CD14-positive monocyte (primary cell): ENCODE data around the gene TNFRSF8. TPM values are rescaled to one million over a fixed set of nuclear protein-coding genes. Genes with fewer than 3 reads are reported as not detected.

Experiments used
- DNase-seq, 3 donors: peaks; one replicate each; pipeline ENCODE4 v3.0.0-alpha.2; 2011 to 2022
- H2AFZ ChIP-seq: 2 replicates; pipeline ENCODE4 v1.6.0; 2012; ENCODE audit warnings: mild to moderate bottlenecking, low read depth, low read length, inconsistent platforms; ENCODE audit not compliant: insufficient read depth, poor library complexity, severe bottlenecking
- H3K27ac ChIP-seq, 2 donors: 1 replicate in 1 of 2; 2 replicates in 1 of 2; pipeline ENCODE4 v1.5.1; 2012 to 2013; ENCODE audit warnings: low read length in 2 of 2, control low read depth in 1 of 2, inconsistent platforms in 1 of 2, low read depth in 1 of 2, mild to moderate bottlenecking in 1 of 2
- H3K27me3 ChIP-seq, 2 donors: one replicate each; pipeline versions ENCODE4 v1.6.0 to v1.6.1; 2011 to 2013; ENCODE audit warnings: low read length in 2 of 2; ENCODE audit not compliant: control insufficient read depth in 2 of 2, insufficient read depth in 2 of 2
- H3K36me3 ChIP-seq, 2 donors: replicated peaks in 1 of 2; 1 replicate in 1 of 2; 2 replicates in 1 of 2; pipeline versions ENCODE4 v1.5.1 to v1.6.1; 2012 to 2013; ENCODE audit warnings: low read length in 2 of 2, control low read depth in 1 of 2, inconsistent platforms in 1 of 2, mild to moderate bottlenecking in 1 of 2; ENCODE audit not compliant: insufficient read depth in 2 of 2, control insufficient read depth in 1 of 2
- H3K4me1 ChIP-seq, 2 donors: 1 replicate in 1 of 2; 2 replicates in 1 of 2; pipeline versions ENCODE4 v1.5.1 to v1.6.1; 2012 to 2013; ENCODE audit warnings: low read length in 2 of 2, control low read depth in 1 of 2, inconsistent platforms in 1 of 2, mild to moderate bottlenecking in 1 of 2, moderate library complexity in 1 of 2; ENCODE audit not compliant: insufficient read depth in 2 of 2, control insufficient read depth in 1 of 2
- H3K4me2 ChIP-seq: replicated peaks from 2 replicates; pipeline ENCODE3; 2012; ENCODE audit warnings: low read length, moderate library complexity, mild to moderate bottlenecking; ENCODE audit not compliant: poor library complexity, severe bottlenecking; ENCODE audit errors: extremely low read depth
- H3K4me3 ChIP-seq, 3 experiments: fragments of 200-600 bp in 1 of 3; sonication (generic) in 1 of 3; replicated peaks in 1 of 3; 1 replicate in 2 of 3; 2 replicates in 1 of 3; pipeline ENCODE4 v1.5.1; 2011 to 2013; ENCODE audit warnings: low read length in 3 of 3, mild to moderate bottlenecking in 3 of 3, control low read depth in 2 of 3, low read depth in 2 of 3, inconsistent platforms in 1 of 3, moderate library complexity in 1 of 3
- H3K79me2 ChIP-seq: 2 replicates; pipeline ENCODE4 v1.6.0; 2012; ENCODE audit warnings: mild to moderate bottlenecking, control low read depth, inconsistent platforms, low read length, moderate library complexity; ENCODE audit not compliant: insufficient read depth
- H3K9ac ChIP-seq: 2 replicates; pipeline ENCODE4 v1.6.0; 2017; ENCODE audit warnings: low read length, mild to moderate bottlenecking; ENCODE audit not compliant: insufficient read depth, poor library complexity, severe bottlenecking
- H3K9me3 ChIP-seq, 2 donors: replicated peaks in 1 of 2; 1 replicate in 1 of 2; 2 replicates in 1 of 2; pipeline versions ENCODE4 v1.5.1 to v1.6.1; 2012 to 2013; ENCODE audit warnings: low read length in 2 of 2, control low read depth in 1 of 2; ENCODE audit not compliant: control insufficient read depth in 1 of 2, insufficient read depth in 1 of 2
- H4K20me1 ChIP-seq: 2 replicates; pipeline ENCODE4 v1.6.0; 2012; ENCODE audit warnings: mild to moderate bottlenecking, low read length, control low read depth, moderate library complexity; ENCODE audit not compliant: insufficient read depth
- H3K27ac Mint-ChIP-seq, 7 donors: one replicate each; pipeline ENCODE4 v1.8.0; 2020; ENCODE audit warnings: mild to moderate bottlenecking in 7 of 7, mixed read lengths in 7 of 7, moderate library complexity in 6 of 7, inconsistent platforms in 2 of 7
- H3K27me3 Mint-ChIP-seq, 3 donors: one replicate each; pipeline ENCODE4 v1.8.0; 2021 to 2022; ENCODE audit warnings: low read depth in 3 of 3, mild to moderate bottlenecking in 3 of 3, mixed read lengths in 3 of 3, moderate library complexity in 3 of 3, inconsistent platforms in 1 of 3
- H3K36me3 Mint-ChIP-seq, 2 donors: one replicate each; pipeline ENCODE4 v1.8.0; 2020; ENCODE audit warnings: mixed read lengths in 2 of 2, inconsistent platforms in 1 of 2, mild to moderate bottlenecking in 1 of 2
- H3K4me1 Mint-ChIP-seq: one replicate; pipeline ENCODE4 v1.8.0; 2020; ENCODE audit warnings: mild to moderate bottlenecking, mixed read lengths
- H3K4me3 Mint-ChIP-seq, 2 donors: one replicate each; pipeline ENCODE4 v1.8.0; 2020; ENCODE audit warnings: mild to moderate bottlenecking in 2 of 2, mixed read lengths in 2 of 2, moderate library complexity in 1 of 2
- H3K9me3 Mint-ChIP-seq, 7 donors: one replicate each; pipeline ENCODE4 v1.8.0; 2020 to 2022; ENCODE audit warnings: mixed read lengths in 7 of 7, mild to moderate bottlenecking in 6 of 7, moderate library complexity in 6 of 7, inconsistent platforms in 2 of 7
- WGBS: methylation state at CpG from one replicate; pipeline ENCODE4 v1.1.5; 2013; ENCODE audit warnings: missing lambda C conversion rate; ENCODE audit not compliant: insufficient coverage; 5-methylcytosine and 5-hydroxymethylcytosine counted together
- intact Hi-C, 2 donors: fragments of 100-400 bp; cut with micrococcal nuclease; formaldehyde crosslinking; loops; one replicate each; pipeline versions ENCODE4 v1.15.0 to v1.15.1; 2023
- polyA plus RNA-seq, 3 donors: library from polyadenylated mRNA; depleted of rRNA in 1 of 3; unstranded in 2 of 3; stranded (reverse) in 1 of 3; fragments of 300-500 nt in 2 of 3; fragments of >200 nt in 1 of 3; fragmentation: Illumina TruSeq in 2 of 3; gene quantifications; 1 replicate in 2 of 3; 2 replicates in 1 of 3; pipeline ENCODE4 v1.2.3, GENCODE V29; 2012 to 2021
- TF ChIP-seq, protein P1 (sequence below): fragments of 200-600 bp; IDR thresholded peaks from one replicate; pipeline ENCODE4 v1.8.0; 2022; ENCODE audit warnings: antibody characterized with exemption, mild to moderate bottlenecking

TNFRSF8 gene
- polyA plus RNA-seq, 3 donors: 10.9 to 11.9 (median 11.8) TPM

DNA sequence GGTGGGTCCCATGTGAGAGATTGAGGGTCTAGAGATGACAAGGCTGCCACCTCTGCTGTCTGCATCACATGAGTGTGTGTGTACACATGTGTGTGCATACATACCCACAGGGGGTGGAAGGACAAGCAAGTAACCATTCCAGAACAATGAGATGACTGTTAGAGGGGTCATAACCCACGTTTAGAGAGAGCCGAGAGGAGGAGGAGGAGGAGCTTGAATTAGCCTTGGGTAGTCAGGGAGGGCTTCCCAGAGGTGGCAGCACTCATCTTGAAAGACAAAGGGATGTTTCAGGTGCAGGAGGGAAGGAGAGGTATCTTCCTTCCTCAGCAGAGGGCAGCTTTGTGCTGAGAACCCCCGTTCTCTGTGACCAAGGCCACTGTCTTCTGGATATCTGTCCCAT lies 125.0 kb downstream of the TNFRSF8 start:
- H3K27me3 ChIP-seq: no peaks in the 10 kb centered on the region
- H3K9me3 ChIP-seq: no peaks in the 10 kb centered on the region
- no peak overlapping the region for H3K4me2 ChIP-seq
- H3K4me1 ChIP-seq: peaks cover 67 to 99% of the 10 kb centered on the region in 2 donors
- DNase-seq: no peak
- Mint-ChIP-seq H3K27ac (peak overlapping the region in 5 of 7 donors; percentile 4 to 99 (median 32)), H3K36me3 (peaks cover 77 to 85% of the 10 kb centered on the region in 2 donors), H3K4me3 (no peak overlapping the region), H3K27me3 (no peaks in the 10 kb centered on the region), H3K9me3 (no peaks in the 10 kb centered on the region), H3K4me1 (peaks cover 82% of the 10 kb centered on the region)
- peaks cover 68 to 80% of the 10 kb centered on the region in 2 donors for H3K36me3 ChIP-seq
- H3K79me2 ChIP-seq: peaks cover 94% of the 10 kb centered on the region
- H3K9ac ChIP-seq: no peak overlapping the region
- WGBS: 80% methylated on average over 3 of the region's 3 CpGs
- peaks cover 89% of the 10 kb centered on the region for H4K20me1 ChIP-seq
- no peak overlapping the region for H2AFZ ChIP-seq
- peak overlapping the region in 1 of 2 donors; percentile 100 for H3K27ac ChIP-seq
- H3K4me3 ChIP-seq: no peak overlapping the region
- intact Hi-C loops: no loop called here
- TF ChIP-seq, protein P1, sequence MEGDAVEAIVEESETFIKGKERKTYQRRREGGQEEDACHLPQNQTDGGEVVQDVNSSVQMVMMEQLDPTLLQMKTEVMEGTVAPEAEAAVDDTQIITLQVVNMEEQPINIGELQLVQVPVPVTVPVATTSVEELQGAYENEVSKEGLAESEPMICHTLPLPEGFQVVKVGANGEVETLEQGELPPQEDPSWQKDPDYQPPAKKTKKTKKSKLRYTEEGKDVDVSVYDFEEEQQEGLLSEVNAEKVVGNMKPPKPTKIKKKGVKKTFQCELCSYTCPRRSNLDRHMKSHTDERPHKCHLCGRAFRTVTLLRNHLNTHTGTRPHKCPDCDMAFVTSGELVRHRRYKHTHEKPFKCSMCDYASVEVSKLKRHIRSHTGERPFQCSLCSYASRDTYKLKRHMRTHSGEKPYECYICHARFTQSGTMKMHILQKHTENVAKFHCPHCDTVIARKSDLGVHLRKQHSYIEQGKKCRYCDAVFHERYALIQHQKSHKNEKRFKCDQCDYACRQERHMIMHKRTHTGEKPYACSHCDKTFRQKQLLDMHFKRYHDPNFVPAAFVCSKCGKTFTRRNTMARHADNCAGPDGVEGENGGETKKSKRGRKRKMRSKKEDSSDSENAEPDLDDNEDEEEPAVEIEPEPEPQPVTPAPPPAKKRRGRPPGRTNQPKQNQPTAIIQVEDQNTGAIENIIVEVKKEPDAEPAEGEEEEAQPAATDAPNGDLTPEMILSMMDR: no peak

DNA sequence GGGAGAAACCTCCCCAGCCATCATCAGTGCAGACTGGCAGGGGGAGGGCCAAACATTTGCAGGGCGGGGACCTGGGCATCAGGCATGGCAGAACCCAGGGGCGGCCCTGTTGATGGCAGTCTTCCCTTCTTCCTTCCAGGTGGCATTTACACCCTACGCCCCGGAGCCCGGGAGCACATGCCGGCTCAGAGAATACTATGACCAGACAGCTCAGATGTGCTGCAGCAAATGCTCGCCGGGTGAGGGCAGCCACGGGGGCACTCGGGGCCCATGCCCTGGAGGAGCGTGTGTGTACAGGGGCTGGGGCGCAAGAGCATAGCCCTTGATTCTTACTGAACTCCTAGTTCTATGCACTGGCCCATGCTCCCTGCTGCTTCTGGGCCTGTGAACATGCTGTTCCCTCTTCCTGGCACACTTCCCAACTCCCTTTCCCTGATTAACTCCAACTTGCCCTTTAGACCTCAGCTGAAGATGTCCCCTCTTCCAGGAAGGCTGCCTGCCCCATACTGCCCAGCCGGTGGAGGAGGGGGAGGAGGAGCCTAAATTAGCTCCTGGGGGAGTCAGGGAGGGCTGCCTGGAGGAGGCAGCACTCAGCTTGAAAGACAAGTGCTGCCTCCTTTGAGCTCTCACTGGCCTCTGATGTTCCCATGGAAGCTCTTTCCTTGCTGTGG lies 125.7 kb downstream of the TNFRSF8 start:
- Mint-ChIP-seq H3K27me3 (no peaks in the 10 kb centered on the region), H3K4me1 (peaks cover 82% of the 10 kb centered on the region), H3K27ac (peak overlapping the region in 5 of 7 donors; percentile 12 to 69 (median 54)), H3K4me3 (no peak overlapping the region), H3K36me3 (peaks cover 80 to 88% of the 10 kb centered on the region in 2 donors), H3K9me3 (no peaks in the 10 kb centered on the region)
- TF ChIP-seq, protein P1: no peak
- Histone ChIP-seq H3K4me1 (peaks cover 69 to 99% of the 10 kb centered on the region in 2 donors), H3K9ac (no peak overlapping the region), H3K27ac (peak overlapping the region in 1 of 2 donors; percentile 100), H3K4me3 (no peak overlapping the region), H3K9me3 (no peaks in the 10 kb centered on the region), H2AFZ (no peak overlapping the region), H3K4me2 (no peak overlapping the region), H3K27me3 (no peaks in the 10 kb centered on the region), H3K79me2 (peaks cover 97% of the 10 kb centered on the region), H3K36me3 (peaks cover 75 to 86% of the 10 kb centered on the region in 2 donors), H4K20me1 (peaks cover 95% of the 10 kb centered on the region)
- no peak for DNase-seq
- WGBS: 96% methylated on average over 13 of the region's 13 CpGs
- intact Hi-C loops: no loop called here
